ENCODE data around the gene UCP2. TPM values are rescaled to one million over a fixed set of nuclear protein-coding genes. Genes with fewer than 3 reads are reported as not detected.

UCP2 gene
- total RNA-seq, 1 donor from 2014 or later = 69.2 TPM

DNA sequence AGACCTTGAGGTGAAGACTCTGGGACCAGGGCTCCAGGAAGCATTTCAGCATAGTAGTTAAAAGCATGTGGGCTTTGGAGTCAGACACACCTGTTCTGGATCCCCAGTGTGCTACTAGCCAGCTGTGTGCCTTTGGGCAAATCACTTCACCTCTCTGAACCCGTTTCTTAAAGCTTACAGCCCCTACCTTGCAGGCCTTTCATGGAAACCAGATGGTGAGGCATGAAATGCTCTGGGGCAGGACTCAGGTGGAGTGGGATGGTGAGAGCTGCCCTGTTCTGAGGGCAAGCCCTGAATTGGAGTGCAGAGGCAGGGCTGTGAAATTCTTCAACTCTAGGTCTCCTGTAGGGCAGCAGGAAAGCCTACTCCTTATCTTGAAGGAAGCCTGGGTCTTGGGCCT, 10.5 kb downstream of the UCP2 start:
- no peaks in the 10 kb centered on the region for H3K9me3 ChIP-seq (ENCODE audit: low read depth)
- peaks cover 24% of the 10 kb centered on the region for H3F3A ChIP-seq (ENCODE audit: low read depth)
- H3K36me3 ChIP-seq = peaks cover 4% of the 10 kb centered on the region
- H3K4me1 Mint-ChIP-seq = no peaks in the 10 kb centered on the region
- H3K27ac ChIP-seq = no peak overlapping the region
- no peak overlapping the region for H3K4me3 Mint-ChIP-seq
- H3K4me3 ChIP-seq = no peak overlapping the region
- no peaks in the 10 kb centered on the region for H3K4me1 ChIP-seq
- H3K36me3 Mint-ChIP-seq = peaks cover 9% of the 10 kb centered on the region
- H3K9ac ChIP-seq = no peak overlapping the region
- peaks cover 8% of the 10 kb centered on the region for H3K27me3 Mint-ChIP-seq (ENCODE audit: insufficient read depth, low read depth)
- no peak for TF ChIP-seq EZH2phosphoT487 (IDR thresholded peaks at IDR 0.05)
- TF ChIP-seq EZH2 (IDR thresholded peaks at IDR 0.05) = no peak
- TF ChIP-seq, protein P1, sequence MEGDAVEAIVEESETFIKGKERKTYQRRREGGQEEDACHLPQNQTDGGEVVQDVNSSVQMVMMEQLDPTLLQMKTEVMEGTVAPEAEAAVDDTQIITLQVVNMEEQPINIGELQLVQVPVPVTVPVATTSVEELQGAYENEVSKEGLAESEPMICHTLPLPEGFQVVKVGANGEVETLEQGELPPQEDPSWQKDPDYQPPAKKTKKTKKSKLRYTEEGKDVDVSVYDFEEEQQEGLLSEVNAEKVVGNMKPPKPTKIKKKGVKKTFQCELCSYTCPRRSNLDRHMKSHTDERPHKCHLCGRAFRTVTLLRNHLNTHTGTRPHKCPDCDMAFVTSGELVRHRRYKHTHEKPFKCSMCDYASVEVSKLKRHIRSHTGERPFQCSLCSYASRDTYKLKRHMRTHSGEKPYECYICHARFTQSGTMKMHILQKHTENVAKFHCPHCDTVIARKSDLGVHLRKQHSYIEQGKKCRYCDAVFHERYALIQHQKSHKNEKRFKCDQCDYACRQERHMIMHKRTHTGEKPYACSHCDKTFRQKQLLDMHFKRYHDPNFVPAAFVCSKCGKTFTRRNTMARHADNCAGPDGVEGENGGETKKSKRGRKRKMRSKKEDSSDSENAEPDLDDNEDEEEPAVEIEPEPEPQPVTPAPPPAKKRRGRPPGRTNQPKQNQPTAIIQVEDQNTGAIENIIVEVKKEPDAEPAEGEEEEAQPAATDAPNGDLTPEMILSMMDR (IDR thresholded peaks at IDR 0.05) = no peak
- H2AFZ ChIP-seq (replicated peaks) = no peak overlapping the region
- H3K79me2 ChIP-seq (ENCODE audit: low read depth) = no peaks in the 10 kb centered on the region
- DNase-seq (ENCODE audit: low spot score) = no peak
- peaks cover 8% of the 10 kb centered on the region for H4K20me1 ChIP-seq (ENCODE audit: low read depth)
- H3K4me2 ChIP-seq = no peak overlapping the region
- H3K27me3 ChIP-seq = no peaks in the 10 kb centered on the region
- H3K9me3 Mint-ChIP-seq = no peaks in the 10 kb centered on the region
- H3K27ac Mint-ChIP-seq = no peak overlapping the region

DNA sequence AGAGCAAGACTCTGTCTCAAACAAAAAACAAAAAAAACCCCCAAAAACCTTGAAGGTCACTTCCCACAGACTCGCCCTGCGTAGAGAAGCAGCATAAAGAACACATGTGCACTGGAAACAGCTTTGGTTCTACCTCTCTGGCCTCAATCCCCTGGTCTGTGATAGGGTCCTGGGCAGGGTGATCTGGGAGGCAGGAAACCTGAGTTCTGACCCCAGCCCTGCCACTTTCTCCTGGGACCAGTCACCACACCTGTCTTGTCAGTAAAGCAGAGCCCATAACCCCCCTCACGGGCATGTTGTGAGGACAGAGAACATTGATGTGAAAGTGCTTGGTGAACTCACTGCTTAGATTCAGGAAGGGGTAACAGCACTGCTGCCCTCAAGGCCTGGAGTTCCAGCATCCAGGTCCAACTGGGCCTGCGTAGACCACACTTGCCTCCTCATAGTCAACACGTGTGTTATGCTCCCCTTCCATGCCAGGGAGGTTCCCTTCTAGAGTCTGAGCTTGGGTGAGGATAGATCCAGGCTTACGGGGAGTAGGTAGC, 11.4 kb downstream of the UCP2 start:
- Mint-ChIP-seq H3K36me3 (peaks cover 4% of the 10 kb centered on the region), H3K9me3 (no peaks in the 10 kb centered on the region), H3K4me1 (no peaks in the 10 kb centered on the region), H3K27me3 (ENCODE audit: insufficient read depth, low read depth) (peaks cover 5% of the 10 kb centered on the region), H3K4me3 (no peak overlapping the region), H3K27ac (no peak overlapping the region)
- Histone ChIP-seq H3K27me3 (no peaks in the 10 kb centered on the region), H3K4me1 (no peaks in the 10 kb centered on the region), H3K4me2 (no peak overlapping the region), H3K36me3 (peaks cover under 1% of the 10 kb centered on the region), H3F3A (ENCODE audit: low read depth) (peaks cover 21% of the 10 kb centered on the region), H3K9me3 (ENCODE audit: low read depth) (no peaks in the 10 kb centered on the region), H3K27ac (no peak overlapping the region), H3K4me3 (no peak overlapping the region), H3K9ac (no peak overlapping the region), H4K20me1 (ENCODE audit: low read depth) (peaks cover 8% of the 10 kb centered on the region), H3K79me2 (ENCODE audit: low read depth) (no peaks in the 10 kb centered on the region), H2AFZ (replicated peaks) (no peak overlapping the region)
- DNase-seq (ENCODE audit: low spot score) = no peak
- TF ChIP-seq, protein P1 (IDR thresholded peaks at IDR 0.05) = no peak
- TF ChIP-seq EZH2phosphoT487 (IDR thresholded peaks at IDR 0.05) (no peak), EZH2 (IDR thresholded peaks at IDR 0.05) (no peak)

DNA sequence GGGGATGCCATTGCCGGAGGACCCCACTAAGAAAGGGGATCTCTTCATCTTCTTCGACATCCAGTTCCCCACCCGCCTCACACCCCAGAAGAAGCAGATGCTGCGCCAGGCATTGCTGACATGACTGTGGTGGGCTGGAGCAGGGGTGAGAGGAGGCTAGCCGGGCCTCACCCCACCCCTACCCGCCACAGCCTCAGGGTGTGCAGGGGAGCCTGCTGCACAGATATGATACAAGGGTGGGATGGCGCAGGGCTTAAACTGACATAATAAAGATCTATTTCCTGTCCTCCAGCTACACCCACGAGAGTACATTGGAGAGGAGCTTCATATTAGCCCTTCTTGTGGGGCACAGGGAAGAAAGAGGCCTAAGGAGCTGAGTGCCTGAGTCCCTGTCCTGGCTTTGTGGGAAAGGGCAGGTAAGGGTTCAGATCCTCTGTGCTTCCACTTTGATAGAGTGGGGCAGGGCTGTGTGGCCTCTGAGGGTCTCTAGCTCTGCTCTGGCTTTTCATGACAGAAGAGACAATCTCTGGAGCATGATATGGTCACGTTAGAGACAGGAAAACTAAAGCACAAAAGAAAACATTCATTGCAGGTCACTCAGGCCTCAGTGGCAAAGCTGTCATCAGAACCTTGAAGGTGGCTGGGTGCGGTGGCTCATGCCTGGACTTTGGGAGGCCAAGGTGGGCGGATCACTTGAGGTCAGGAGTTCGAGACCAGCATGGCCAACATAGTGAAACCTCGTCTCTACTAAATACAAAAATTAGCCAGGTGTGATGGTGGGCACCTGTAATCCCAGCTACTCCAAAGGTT, 12.4 kb downstream of the UCP2 start:
- no peak overlapping the region for H3K4me3 Mint-ChIP-seq
- no peak overlapping the region for H3K27ac ChIP-seq
- H3K27me3 ChIP-seq = no peaks in the 10 kb centered on the region
- H3F3A ChIP-seq (ENCODE audit: low read depth) = peaks cover 21% of the 10 kb centered on the region
- H2AFZ ChIP-seq (replicated peaks) = no peak overlapping the region
- DNase-seq (ENCODE audit: low spot score) = no peak
- H3K9me3 ChIP-seq (ENCODE audit: low read depth) = no peaks in the 10 kb centered on the region
- H3K9ac ChIP-seq = no peak overlapping the region
- TF ChIP-seq, protein P1 (IDR thresholded peaks at IDR 0.05) = no peak
- TF ChIP-seq EZH2phosphoT487 (IDR thresholded peaks at IDR 0.05) (no peak), EZH2 (IDR thresholded peaks at IDR 0.05) (no peak)
- no peak overlapping the region for H3K4me3 ChIP-seq
- no peaks in the 10 kb centered on the region for H3K36me3 Mint-ChIP-seq
- H3K9me3 Mint-ChIP-seq = no peaks in the 10 kb centered on the region
- H3K4me1 Mint-ChIP-seq = no peaks in the 10 kb centered on the region
- H3K27me3 Mint-ChIP-seq (ENCODE audit: insufficient read depth, low read depth) = peaks cover 5% of the 10 kb centered on the region
- no peaks in the 10 kb centered on the region for H3K79me2 ChIP-seq (ENCODE audit: low read depth)
- H3K27ac Mint-ChIP-seq = peak overlapping the region; percentile 21
- no peaks in the 10 kb centered on the region for H3K36me3 ChIP-seq
- H3K4me2 ChIP-seq = no peak overlapping the region
- no peaks in the 10 kb centered on the region for H3K4me1 ChIP-seq
- H4K20me1 ChIP-seq (ENCODE audit: low read depth) = peaks cover 2% of the 10 kb centered on the region

All from neural progenitor cell (in vitro differentiated cells).